Mesothelial cell of epicardium (in vitro differentiated cells): Measurements from ENCODE around the gene TMEM41A. TPM values are rescaled to one million over a fixed set of nuclear protein-coding genes. Genes with fewer than 3 reads are reported as not detected.
"Not testable (repeated sequence)": the region's sequence is repeated elsewhere in the genome, so short reads cannot be mapped to it uniquely, and the experiment has no call there.

ENCODE experiments used
- DNase-seq, 2 experiments: peaks; one replicate each; pipeline ENCODE4 v3.0.0; 2021; ENCODE audit warnings: low spot score in 2 of 2; ENCODE audit not compliant: unreplicated experiment in 2 of 2
- H3K27ac Mint-ChIP-seq: 2 replicates; pipeline ENCODE4 v1.8.0; 2021; ENCODE audit warnings: mixed read lengths
- H3K27me3 Mint-ChIP-seq: 2 replicates; pipeline ENCODE4 v1.8.0; 2021; ENCODE audit warnings: low read depth, mixed read lengths
- H3K36me3 Mint-ChIP-seq: 2 replicates; pipeline ENCODE4 v1.8.0; 2021; ENCODE audit warnings: mixed read lengths
- H3K4me1 Mint-ChIP-seq: 2 replicates; pipeline ENCODE4 v1.8.0; 2021; ENCODE audit warnings: mixed read lengths
- H3K4me3 Mint-ChIP-seq: 2 replicates; pipeline ENCODE4 v1.8.0; 2021; ENCODE audit warnings: mild to moderate bottlenecking, moderate library complexity, mixed read lengths
- H3K9me3 Mint-ChIP-seq: 2 replicates; pipeline ENCODE4 v1.8.0; 2021; ENCODE audit warnings: mixed read lengths
- total RNA-seq: library from RNA; stranded (reverse); gene quantifications from 3 replicates; pipeline ENCODE4 v1.2.1, GENCODE V29; 2021
- TF ChIP-seq, protein P1 (sequence below): fragments of 200-600 bp; sonication (generic); IDR thresholded peaks from one replicate; pipeline ENCODE4 v1.5.0; 2021; ENCODE audit warnings: antibody characterized with exemption; ENCODE audit not compliant: unreplicated experiment

Gene TMEM41A
- total RNA-seq, 1 donor from 2014 or later = 27.3 TPM

- Mint-ChIP-seq H3K4me1 (no peaks in the 10 kb centered on the region), H3K4me3 (no peak overlapping the region), H3K27me3 (no peaks in the 10 kb centered on the region), H3K27ac (no peak overlapping the region), H3K9me3 (no peaks in the 10 kb centered on the region), H3K36me3 (peaks cover 17% of the 10 kb centered on the region)
- no peak for DNase-seq
- TF ChIP-seq, protein P1, sequence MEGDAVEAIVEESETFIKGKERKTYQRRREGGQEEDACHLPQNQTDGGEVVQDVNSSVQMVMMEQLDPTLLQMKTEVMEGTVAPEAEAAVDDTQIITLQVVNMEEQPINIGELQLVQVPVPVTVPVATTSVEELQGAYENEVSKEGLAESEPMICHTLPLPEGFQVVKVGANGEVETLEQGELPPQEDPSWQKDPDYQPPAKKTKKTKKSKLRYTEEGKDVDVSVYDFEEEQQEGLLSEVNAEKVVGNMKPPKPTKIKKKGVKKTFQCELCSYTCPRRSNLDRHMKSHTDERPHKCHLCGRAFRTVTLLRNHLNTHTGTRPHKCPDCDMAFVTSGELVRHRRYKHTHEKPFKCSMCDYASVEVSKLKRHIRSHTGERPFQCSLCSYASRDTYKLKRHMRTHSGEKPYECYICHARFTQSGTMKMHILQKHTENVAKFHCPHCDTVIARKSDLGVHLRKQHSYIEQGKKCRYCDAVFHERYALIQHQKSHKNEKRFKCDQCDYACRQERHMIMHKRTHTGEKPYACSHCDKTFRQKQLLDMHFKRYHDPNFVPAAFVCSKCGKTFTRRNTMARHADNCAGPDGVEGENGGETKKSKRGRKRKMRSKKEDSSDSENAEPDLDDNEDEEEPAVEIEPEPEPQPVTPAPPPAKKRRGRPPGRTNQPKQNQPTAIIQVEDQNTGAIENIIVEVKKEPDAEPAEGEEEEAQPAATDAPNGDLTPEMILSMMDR = no peak
Observed at GRCh38 chr3:185488465-185488864, 10.4 kb downstream of the TMEM41A start.

DNA sequence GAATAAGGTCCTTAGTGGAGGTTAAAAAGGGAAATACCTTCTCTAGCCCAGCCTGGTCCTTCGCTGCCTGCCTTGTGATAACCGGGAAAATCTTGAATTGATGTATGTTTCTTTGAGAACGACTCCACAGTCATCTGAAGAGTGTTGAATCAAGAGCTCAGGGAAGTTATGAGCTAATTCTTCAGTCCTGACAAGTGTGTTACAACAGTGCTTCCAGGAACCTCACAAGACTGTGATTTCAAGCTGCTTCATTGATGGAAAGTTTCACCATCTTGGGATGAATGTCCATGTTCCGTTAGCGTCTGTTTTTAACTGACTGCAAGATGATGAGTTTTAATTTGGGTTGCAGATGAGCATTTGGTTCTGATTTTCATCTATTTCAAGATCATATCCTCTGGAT lies 12.4 kb downstream of the TMEM41A start:
- Mint-ChIP-seq H3K27me3 (no peaks in the 10 kb centered on the region), H3K9me3 (no peaks in the 10 kb centered on the region), H3K4me3 (no peak overlapping the region), H3K36me3 (peaks cover 25% of the 10 kb centered on the region), H3K4me1 (no peaks in the 10 kb centered on the region), H3K27ac (no peak overlapping the region)
- TF ChIP-seq, protein P1 = no peak
- no peak for DNase-seq

DNA sequence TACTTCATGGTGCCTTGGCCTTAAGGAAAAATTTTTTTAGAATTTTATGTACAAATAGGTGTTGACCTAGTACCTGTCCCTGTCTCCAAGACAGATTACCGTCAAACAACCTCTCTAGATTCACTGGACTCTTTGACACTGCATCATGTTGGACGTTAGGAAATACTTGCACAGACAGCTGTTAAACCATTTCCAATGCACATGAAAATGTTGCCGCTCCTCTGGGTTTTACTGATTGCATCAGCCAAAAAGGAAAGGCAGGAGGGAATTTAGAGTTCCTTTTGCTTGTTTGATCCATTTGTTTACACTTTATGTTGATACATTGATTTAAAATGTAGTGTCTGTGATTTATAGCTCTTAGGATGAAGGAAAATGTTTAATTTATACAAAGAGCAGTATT lies 14.5 kb downstream of the TMEM41A start:
- H3K4me1 Mint-ChIP-seq = no peaks in the 10 kb centered on the region
- no peak for DNase-seq
- TF ChIP-seq, protein P1 = no peak
- peaks cover 24% of the 10 kb centered on the region for H3K36me3 Mint-ChIP-seq
- no peak overlapping the region for H3K27ac Mint-ChIP-seq
- H3K9me3 Mint-ChIP-seq = no peaks in the 10 kb centered on the region
- H3K27me3 Mint-ChIP-seq = no peaks in the 10 kb centered on the region
- no peak overlapping the region for H3K4me3 Mint-ChIP-seq

- H3K4me1 Mint-ChIP-seq = no peaks in the 10 kb centered on the region
Observed at GRCh38 chr3:185479373-185479945, 19.4 kb downstream of the TMEM41A start.

GRCh38 chr3:185477316-185477715 lies 21.5 kb downstream of the TMEM41A start:
- H3K27ac Mint-ChIP-seq = no peak overlapping the region
- no peaks in the 10 kb centered on the region for H3K9me3 Mint-ChIP-seq
- peaks cover 36% of the 10 kb centered on the region for H3K36me3 Mint-ChIP-seq
- no peaks in the 10 kb centered on the region for H3K4me1 Mint-ChIP-seq
- H3K27me3 Mint-ChIP-seq = no peaks in the 10 kb centered on the region
- no peak for DNase-seq
- TF ChIP-seq, protein P1 = no peak
- no peak overlapping the region for H3K4me3 Mint-ChIP-seq

More at GRCh38 chr3:185479373-185479945, 19.4 kb downstream of the TMEM41A start:
- Mint-ChIP-seq H3K27me3 (no peaks in the 10 kb centered on the region), H3K36me3 (peaks cover 31% of the 10 kb centered on the region), H3K9me3 (no peaks in the 10 kb centered on the region), H3K27ac (no peak overlapping the region), H3K4me3 (no peak overlapping the region)
- DNase-seq = no peak
- TF ChIP-seq, protein P1 = no peak

DNA sequence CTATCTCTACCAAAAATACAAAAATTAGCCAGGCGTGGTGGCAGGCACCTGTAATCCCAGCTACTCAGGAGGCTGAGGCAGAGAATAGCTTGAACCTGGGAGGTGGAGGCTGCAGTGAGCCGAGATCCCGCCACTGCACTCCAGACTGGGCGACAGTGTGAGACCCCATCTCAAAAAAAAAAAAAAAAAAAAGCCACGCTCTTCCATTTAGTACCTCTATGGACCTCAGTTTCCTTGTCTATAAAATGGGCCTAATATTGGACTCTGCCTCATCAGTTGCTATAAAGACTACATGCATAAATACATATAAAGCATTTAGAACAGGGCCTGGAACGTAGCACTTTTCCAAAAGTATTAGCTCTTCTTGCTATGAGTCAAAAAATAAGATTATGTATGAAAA lies 23.9 kb downstream of the TMEM41A start:
- not testable (repeated sequence) for H3K27me3 Mint-ChIP-seq, H3K9me3 Mint-ChIP-seq, H3K27ac Mint-ChIP-seq, H3K4me1 Mint-ChIP-seq, H3K4me3 Mint-ChIP-seq, DNase-seq
- peaks cover 33% of the 10 kb centered on the region for H3K36me3 Mint-ChIP-seq
